GM19193 (cell line): ENCODE data around the gene HOXB6.

ENCODE experiments used
- POLR2A ChIP-seq: IDR thresholded peaks from 4 replicates; pipeline ENCODE4 v1.6.1; 2011; ENCODE audit not compliant: insufficient read depth, insufficient read length; ENCODE audit errors: extremely low read depth

Gene HOXB6

DNA sequence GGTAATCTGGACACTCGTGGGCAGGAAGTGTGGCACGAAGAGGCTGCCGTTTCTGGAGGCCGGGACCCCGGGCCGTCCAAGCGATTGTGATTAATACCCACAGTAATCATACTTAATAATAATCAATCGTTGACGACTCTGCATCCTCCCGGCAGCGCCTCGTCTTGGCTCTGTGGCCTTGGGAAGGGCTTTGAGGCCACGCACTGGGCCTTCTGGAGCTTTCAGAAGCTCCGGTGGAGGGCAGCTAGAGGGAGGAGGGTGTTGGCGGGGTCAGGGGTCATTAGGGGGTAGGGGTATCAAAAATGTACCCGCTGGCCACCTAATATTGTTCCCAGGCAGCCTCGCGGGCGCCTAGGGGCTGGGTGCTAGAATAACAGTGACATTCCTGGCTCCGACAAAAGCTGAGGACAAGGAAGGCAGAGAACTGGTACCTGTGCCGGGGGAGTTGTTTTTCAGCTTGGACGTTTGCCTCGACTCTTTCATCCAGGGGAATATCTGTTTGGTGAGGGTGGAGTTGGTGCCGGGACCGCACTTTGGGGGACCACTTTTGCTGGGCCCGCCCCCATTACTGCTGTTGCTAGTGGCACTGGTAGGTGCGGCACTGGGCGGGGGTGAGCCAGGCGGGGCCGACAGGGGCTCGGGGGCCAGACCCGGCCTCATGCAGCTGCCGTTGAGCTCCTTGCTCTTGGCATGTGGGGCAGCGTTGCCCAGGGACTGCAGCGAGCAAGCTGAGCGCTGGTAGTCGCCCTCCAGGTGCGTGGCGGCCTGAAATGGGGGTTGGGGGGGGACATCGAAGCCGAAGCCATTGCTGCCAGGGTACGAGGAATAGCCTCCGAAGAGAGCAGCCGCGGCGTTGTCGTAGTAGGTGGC is 53.0 kb downstream of the HOXB6 start:
- TF ChIP-seq POLR2A = no peak

DNA sequence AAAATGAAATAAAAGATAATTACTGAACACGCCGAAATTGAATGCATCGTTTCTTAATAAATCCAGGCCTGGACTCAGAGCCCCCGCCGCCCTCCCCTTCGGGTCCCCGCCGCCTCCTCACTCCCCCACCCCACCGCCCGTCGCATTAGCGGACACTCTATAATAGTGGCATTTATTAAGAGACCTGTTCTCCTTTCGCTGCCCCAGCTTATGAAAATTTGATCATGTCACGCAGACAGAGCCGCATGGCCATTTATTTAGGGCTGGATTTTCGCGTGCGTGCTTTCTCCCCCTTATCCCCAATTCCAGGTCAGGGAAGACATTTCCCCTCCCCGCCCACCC is 53.6 kb downstream of the HOXB6 start:
- no peak for TF ChIP-seq POLR2A

DNA sequence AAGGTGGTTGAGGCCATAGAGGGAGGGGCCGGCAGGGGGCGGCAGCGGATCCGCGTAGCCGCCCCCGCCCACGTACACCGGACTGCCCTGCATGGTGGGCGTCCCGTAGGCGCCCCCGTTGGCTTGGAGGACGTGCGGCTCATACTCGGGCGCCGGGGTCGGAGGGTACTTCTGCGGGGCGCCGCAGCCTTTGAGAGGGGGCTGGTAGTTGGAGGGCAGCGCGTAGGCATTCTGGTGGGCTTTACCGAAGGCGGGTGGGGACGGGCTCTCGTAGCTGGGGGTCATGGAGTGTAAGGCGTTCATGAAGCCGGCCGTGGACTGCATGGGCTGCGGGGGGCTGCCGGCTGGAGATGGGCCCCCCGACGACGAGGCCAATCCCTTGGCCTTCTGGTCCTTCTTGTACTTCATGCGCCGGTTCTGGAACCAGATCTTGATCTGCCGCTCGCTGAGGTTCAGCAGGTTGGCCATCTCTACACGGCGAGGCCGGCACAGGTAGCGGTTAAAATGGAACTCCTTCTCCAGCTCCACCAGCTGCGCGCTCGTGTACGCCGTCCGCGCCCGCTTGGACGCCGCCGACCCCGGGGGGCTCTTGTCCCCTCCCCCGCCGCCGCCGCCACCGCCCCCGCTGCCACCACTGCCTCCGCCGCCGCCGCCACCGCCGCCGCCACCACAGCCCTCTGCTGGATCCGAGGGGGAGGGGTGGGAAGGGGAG is 54.1 kb downstream of the HOXB6 start:
- no peak for TF ChIP-seq POLR2A

DNA sequence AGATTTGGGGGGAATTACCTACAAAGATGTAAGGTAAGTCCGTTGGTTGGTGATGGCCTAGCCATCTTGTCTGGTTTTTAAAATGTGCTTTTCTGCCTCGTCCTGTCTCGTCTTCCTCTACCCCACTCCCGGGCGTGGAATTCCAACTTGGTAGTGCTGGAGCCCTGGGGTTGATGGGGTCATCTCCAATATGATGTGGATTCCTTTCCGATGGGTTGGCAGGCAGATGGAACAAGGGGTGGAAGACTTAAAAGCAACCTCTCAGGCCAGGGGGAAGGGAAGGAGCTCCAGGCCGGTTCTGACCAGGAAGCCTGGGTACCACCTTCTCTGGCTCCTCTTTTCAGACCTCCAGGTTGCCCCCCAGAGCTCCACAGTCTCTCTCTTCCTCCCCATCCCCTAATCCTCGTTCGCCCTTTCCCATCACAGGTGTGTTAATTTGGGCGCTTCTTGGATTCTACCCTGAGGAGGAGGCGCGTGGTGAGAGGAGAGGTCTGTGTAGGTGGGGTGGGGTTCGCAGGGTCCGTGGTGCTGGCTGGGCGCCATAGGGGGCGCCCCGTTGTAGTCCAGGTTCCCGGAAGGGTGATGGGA is 54.8 kb downstream of the HOXB6 start:
- TF ChIP-seq POLR2A = no peak

DNA sequence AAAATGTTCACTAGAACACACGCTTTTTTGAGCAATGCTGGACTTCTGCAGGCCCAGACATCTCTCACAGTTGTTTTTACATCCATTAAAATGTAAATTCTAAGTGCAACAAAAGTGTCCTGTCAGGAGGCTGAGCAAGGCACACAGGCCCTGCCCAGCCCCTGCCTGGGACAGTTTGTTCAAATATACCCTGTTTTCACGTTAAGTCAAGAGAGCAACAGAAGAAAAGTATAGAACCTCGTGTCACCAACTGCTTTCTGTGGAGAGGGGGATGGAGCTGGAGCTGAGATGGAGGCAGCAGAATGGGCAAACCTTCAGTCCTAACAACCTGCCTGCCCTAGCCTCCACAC is 55.5 kb downstream of the HOXB6 start:
- no peak for TF ChIP-seq POLR2A

DNA sequence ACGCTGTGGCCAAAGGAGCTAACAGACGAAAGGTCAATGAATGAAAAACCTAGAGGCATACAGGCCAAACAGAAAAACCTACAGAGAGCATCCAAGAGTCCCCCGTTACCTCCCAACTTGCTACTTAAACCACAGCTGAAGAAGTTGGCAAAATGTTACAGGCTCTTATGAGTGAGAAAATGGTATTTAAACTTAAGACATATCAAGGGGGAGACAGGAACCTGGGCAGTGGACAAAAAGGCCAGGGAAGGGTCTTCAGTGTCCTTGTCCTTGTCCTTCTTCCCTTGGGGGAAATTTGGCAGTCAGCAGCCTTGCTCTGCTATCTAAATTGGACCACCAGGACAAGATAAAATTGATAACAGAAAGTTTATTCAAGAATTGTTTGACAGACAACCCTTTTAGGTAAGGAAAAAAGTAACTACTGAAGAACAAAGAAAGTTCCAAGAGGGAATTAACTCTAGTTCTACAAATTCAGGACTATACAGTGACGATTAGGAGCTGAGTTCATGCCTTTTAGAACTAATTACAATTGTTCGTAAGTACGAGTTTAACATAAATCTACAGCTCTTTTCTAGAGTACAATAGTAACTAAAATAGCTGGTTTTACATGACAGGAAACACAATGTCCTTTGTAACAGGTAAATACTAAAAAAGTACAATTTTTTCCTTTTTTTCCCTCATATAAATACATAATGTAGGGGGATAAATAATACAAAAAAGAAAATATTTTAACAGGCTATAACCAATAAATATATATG is 56.1 kb downstream of the HOXB6 start:
- no peak for TF ChIP-seq POLR2A

DNA sequence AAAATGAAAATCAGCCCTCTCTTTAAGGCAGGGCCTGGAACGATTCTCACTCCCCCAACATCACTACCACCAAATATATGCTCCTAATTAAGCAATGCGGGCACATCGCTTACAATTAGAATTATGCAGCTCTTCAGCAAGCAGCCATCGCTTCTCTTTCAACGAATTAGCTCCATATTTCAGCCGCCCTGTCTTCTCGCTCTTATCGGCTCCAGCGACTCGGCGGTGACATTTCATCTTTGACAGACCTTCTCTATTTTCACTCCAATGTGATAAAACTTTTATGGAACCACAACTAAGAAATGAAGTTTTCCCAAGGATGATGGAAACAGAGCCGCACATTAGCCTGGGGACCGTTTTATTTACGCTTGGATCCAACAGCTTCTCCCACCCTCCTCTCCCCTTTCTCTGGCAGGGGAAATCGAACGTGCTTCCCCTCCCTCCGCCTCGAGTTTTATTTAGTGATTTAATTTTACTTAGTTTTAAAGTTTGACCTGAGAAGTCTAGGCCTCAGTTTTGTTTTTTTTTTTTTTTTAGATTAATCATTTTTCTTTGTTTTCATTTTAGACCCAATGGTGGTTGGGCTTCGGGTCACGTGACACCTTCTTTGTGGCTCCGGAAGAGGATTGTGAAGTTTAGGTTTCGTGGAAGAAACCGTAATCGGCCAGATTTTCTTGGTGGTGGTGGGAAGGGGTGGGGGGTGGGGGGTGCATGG is 56.8 kb downstream of the HOXB6 start:
- no peak for TF ChIP-seq POLR2A

DNA sequence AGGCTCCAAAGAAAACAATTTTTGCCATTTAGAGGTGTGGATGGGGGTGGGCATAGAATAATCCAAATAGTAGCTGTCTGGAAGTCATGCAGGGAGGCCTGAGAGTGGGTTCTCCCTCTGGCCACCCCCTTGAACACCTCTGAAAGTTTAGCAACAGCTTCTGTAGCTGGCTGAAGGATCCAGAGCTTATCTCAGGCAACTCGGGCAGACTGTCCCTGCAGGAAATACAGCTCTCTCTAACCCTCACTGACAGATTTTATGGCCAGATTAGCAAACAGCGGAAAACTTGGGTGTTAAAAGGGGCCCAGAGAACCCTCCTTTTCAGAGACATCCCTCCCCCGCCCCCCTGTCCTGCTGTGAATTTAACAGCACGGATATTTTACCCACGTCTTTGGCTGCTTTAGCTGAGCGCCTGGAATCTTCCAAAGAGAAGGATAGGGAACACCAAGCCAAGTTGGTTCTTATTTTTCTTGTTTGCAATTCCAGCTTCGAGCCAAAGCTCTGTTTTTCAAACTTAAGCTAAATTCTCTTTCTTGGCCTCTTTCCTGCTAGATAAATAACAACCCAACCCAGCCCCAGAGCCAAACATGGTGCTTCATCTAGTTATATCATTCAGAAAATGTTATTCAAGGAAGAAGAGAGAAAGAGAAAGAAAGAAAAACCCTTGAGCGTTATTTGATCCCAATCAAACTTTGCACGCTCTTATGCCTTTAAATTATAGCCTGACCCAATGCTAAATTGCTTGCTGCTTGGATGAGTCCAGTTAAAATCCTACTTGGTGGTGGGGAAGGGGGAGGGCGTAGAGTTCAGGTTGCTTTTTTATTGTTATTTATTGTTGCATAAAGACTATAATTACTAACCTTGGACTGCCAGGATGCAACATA is 57.6 kb downstream of the HOXB6 start:
- no peak for TF ChIP-seq POLR2A

DNA sequence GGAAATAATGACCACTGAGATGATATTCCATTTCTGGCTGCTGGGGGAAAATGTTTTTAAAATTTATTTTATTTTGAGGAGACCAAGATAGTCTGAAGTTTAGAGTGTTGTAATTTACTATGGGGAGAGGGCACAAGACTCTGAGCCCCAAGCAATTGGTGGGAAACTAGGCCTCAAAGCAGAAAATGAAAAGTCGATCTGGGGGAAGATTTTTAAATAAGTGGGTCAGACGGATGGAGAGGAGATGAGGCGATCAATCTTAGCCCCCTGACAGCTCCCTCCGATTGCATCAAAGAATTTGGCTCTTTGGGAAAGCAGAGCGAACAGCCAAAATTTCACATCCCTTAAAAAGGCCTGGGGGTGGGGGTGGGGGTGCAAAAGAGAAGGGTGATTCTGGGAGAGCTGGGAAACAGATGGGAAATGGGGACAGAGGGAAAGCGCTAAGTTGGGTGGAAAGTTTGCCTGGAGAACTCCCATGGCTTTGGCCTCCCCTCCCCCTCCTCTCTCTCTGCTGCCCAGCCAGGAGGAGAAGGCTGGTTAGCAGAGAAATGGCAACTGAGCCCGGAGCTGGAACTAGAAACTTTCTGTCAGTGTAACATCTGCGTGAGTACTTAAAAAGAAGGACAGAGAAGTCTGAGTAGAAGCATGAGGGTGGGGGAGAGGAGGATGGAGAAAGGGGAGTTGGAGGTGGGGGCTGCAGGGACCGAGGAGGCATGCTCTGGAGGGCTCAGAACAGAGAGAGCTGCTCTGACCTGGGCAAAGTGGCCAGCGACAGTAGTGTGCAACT is 58.5 kb downstream of the HOXB6 start:
- TF ChIP-seq POLR2A = no peak
